ENCODE measurements around the gene MMP24OS. TPM values are rescaled to one million over a fixed set of nuclear protein-coding genes. Genes with fewer than 3 reads are reported as not detected.

MMP24OS gene
- total RNA-seq, 1 experiment from 2014 or later: 42.3 TPM

GRCh38 chr20:35301426-35301825 lies 23.5 kb upstream of the MMP24OS start:
- H3K36me3 ChIP-seq (ENCODE audit: control insufficient read depth, insufficient read depth, low read length): peaks cover 3% of the 10 kb centered on the region; the same call in 1 of the 2 replicates
- intact Hi-C loops (cut with micrococcal nuclease; ENCODE audit: unreplicated experiment): no loop called here
- Mint-ChIP-seq H3K27ac (ENCODE audit: unreplicated experiment) (no peak overlapping the region), H3K4me1 (ENCODE audit: low read depth, unreplicated experiment) (peaks cover 29% of the 10 kb centered on the region), H3K4me3 (ENCODE audit: unreplicated experiment) (no peak overlapping the region), H3K27me3 (ENCODE audit: insufficient read depth, unreplicated experiment) (no peaks in the 10 kb centered on the region), H3K9me3 (ENCODE audit: unreplicated experiment) (no peaks in the 10 kb centered on the region), H3K36me3 (ENCODE audit: insufficient read depth, unreplicated experiment) (peaks cover 20% of the 10 kb centered on the region)
- BruUV-seq (replicated peaks): no TSS peak
- no peaks in the 10 kb centered on the region for H3K9me3 ChIP-seq
- ChIA-PET POLR2A (no interaction called here), CTCF (interaction anchor here (1.1 to 8.3 kb wide), 3 partner anchors 29 to 149 kb away, joined by 4 to 167 read pairs (median 4); no protein-coding TSS in a partner anchor)
- no peaks in the 10 kb centered on the region for H3K27me3 ChIP-seq (replicated peaks; ENCODE audit: control insufficient read depth, insufficient read depth, low read length)
- TF ChIP-seq, protein P1, sequence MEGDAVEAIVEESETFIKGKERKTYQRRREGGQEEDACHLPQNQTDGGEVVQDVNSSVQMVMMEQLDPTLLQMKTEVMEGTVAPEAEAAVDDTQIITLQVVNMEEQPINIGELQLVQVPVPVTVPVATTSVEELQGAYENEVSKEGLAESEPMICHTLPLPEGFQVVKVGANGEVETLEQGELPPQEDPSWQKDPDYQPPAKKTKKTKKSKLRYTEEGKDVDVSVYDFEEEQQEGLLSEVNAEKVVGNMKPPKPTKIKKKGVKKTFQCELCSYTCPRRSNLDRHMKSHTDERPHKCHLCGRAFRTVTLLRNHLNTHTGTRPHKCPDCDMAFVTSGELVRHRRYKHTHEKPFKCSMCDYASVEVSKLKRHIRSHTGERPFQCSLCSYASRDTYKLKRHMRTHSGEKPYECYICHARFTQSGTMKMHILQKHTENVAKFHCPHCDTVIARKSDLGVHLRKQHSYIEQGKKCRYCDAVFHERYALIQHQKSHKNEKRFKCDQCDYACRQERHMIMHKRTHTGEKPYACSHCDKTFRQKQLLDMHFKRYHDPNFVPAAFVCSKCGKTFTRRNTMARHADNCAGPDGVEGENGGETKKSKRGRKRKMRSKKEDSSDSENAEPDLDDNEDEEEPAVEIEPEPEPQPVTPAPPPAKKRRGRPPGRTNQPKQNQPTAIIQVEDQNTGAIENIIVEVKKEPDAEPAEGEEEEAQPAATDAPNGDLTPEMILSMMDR (IDR thresholded peaks at IDR 0.05; ENCODE audit: insufficient read depth in 1 of 2, low read depth in 1 of 2, low read length in 1 of 2, severe bottlenecking in 1 of 2, unreplicated experiment in 1 of 2): no peak
- H3K4me3 ChIP-seq (ENCODE audit: low read depth, low read length): no peak overlapping the region
- DNase-seq: no peak
- H3K4me1 ChIP-seq: peaks cover 30% of the 10 kb centered on the region

GRCh38 chr20:35300469-35301262 lies 22.7 kb upstream of the MMP24OS start:
- Histone ChIP-seq H3K9me3 (no peaks in the 10 kb centered on the region), H3K27me3 (replicated peaks; ENCODE audit: control insufficient read depth, insufficient read depth, low read length) (no peaks in the 10 kb centered on the region), H3K4me3 (ENCODE audit: low read depth, low read length) (no peak overlapping the region), H3K4me1 (peaks cover 22% of the 10 kb centered on the region), H3K36me3 (ENCODE audit: control insufficient read depth, insufficient read depth, low read length) (no peaks in the 10 kb centered on the region)
- TF ChIP-seq, protein P1 (IDR thresholded peaks at IDR 0.05; ENCODE audit: insufficient read depth in 1 of 2, low read depth in 1 of 2, low read length in 1 of 2, severe bottlenecking in 1 of 2, unreplicated experiment in 1 of 2): no peak
- DNase-seq: no peak
- Mint-ChIP-seq H3K9me3 (ENCODE audit: unreplicated experiment) (no peaks in the 10 kb centered on the region), H3K27ac (ENCODE audit: unreplicated experiment) (no peak overlapping the region), H3K27me3 (ENCODE audit: insufficient read depth, unreplicated experiment) (no peaks in the 10 kb centered on the region), H3K4me1 (ENCODE audit: low read depth, unreplicated experiment) (peaks cover 21% of the 10 kb centered on the region), H3K4me3 (ENCODE audit: unreplicated experiment) (no peak overlapping the region), H3K36me3 (ENCODE audit: insufficient read depth, unreplicated experiment) (peaks cover 15% of the 10 kb centered on the region)
- ChIA-PET CTCF (interaction anchor here (1.2 to 8.3 kb wide), 4 partner anchors 27 to 156 kb away, joined by 4 to 167 read pairs (median 4); no protein-coding TSS in a partner anchor), POLR2A (no interaction called here)
- no TSS peak for BruUV-seq (replicated peaks)
- intact Hi-C loops (cut with micrococcal nuclease; ENCODE audit: unreplicated experiment): no loop called here

DNA sequence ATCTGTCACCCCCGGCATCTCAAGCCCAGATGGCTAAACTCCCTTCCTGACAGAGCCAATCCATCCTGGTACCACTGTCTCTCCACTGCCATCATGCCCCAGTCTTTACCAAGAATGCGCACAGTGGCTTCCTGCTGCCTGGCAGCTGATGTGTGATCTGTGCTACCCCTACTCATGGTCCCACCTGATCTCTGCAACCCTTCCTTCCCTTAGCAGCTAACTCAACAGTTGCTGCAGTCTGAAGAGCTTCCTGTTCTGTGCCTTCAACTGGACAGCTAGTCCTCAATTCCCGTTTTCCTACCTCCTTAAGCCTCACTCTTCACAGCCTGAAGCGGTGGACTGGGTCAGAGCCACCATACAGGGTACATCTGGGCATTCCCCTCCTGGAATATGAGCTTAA lies 21.9 kb upstream of the MMP24OS start:
- H3K36me3 ChIP-seq (ENCODE audit: control insufficient read depth, insufficient read depth, low read length): no peaks in the 10 kb centered on the region
- DNase-seq: no peak
- TF ChIP-seq, protein P1 (IDR thresholded peaks at IDR 0.05; ENCODE audit: insufficient read depth in 1 of 2, low read depth in 1 of 2, low read length in 1 of 2, severe bottlenecking in 1 of 2, unreplicated experiment in 1 of 2): no peak
- Mint-ChIP-seq H3K36me3 (ENCODE audit: insufficient read depth, unreplicated experiment) (peaks cover 6% of the 10 kb centered on the region), H3K27me3 (ENCODE audit: insufficient read depth, unreplicated experiment) (no peaks in the 10 kb centered on the region), H3K4me3 (ENCODE audit: unreplicated experiment) (no peak overlapping the region), H3K27ac (ENCODE audit: unreplicated experiment) (no peak overlapping the region), H3K4me1 (ENCODE audit: low read depth, unreplicated experiment) (peaks cover 19% of the 10 kb centered on the region), H3K9me3 (ENCODE audit: unreplicated experiment) (no peaks in the 10 kb centered on the region)
- H3K27me3 ChIP-seq (replicated peaks; ENCODE audit: control insufficient read depth, insufficient read depth, low read length): no peaks in the 10 kb centered on the region
- no TSS peak for BruUV-seq (replicated peaks)
- H3K4me1 ChIP-seq: peaks cover 14% of the 10 kb centered on the region
- ChIA-PET CTCF (interaction anchor here (1.0 to 1.9 kb wide), 5 partner anchors 20 to 155 kb away, joined by 3 to 5 read pairs (median 4); no protein-coding TSS in a partner anchor), POLR2A (no interaction called here)
- H3K9me3 ChIP-seq: no peaks in the 10 kb centered on the region
- no peak overlapping the region for H3K4me3 ChIP-seq (ENCODE audit: low read depth, low read length)
- intact Hi-C loops (cut with micrococcal nuclease; ENCODE audit: unreplicated experiment): no loop called here
